Measurements from ENCODE around the gene EPS15.
A peak's percentile ranks its signal among the peaks of the same experiment; 100 is the strongest.

DNA sequence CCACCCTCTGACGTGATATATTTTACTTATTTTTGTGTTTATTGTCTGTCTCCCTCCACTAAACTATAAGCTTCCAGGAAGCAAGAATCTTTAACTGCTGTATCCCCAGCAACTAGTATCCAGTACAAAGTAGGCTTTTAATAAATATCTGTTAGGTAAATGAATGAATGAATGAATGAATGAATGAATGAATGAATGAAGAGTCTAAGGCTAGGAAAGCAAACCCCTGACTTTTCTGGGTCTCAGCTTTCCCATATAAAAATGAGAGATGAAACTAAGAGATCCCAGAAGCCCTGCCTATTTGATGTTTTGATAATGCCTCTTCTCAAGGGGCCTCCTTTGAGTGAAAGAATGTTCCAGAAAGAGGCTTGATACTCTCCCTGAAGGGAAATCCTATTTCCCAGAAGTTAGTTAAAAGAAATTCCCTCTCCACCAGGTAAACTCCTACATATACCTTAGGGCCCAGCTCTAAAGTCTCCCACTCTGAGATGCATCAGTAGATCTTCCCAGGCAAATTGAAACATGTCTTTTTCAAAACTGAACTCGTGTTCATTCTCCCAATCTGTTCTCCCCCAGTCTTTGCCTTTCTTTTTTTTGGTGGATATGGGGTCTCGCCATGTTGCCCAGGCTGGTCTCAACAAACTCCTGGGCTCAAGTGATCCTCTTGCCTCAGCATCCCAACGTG is 196.5 kb downstream of the EPS15 start:
- TF ChIP-seq OSR1 (CRISPR knock-in tag; IDR thresholded peaks at IDR 0.05) (no peak), ZFP30 (CRISPR knock-in tag; IDR thresholded peaks at IDR 0.05) (no peak), BACH2 (CRISPR knock-in tag; IDR thresholded peaks at IDR 0.05; ENCODE audit: borderline replicate concordance) (no peak), CSDC2 (CRISPR knock-in tag; IDR thresholded peaks at IDR 0.05) (no peak), ZNF70 (CRISPR knock-in tag; IDR thresholded peaks at IDR 0.05) (no peak), SNAI2 (CRISPR knock-in tag; IDR thresholded peaks at IDR 0.05) (no peak), TCF4 (CRISPR knock-in tag; IDR thresholded peaks at IDR 0.05; ENCODE audit: borderline replicate concordance) (no peak), ZNF565 (CRISPR knock-in tag; conservative IDR thresholded peaks at IDR 0.05; ENCODE audit: low read depth) (no peak), ZFP3 (CRISPR knock-in tag; IDR thresholded peaks at IDR 0.05) (peak; percentile 66)
- TF ChIP-seq, protein P1, sequence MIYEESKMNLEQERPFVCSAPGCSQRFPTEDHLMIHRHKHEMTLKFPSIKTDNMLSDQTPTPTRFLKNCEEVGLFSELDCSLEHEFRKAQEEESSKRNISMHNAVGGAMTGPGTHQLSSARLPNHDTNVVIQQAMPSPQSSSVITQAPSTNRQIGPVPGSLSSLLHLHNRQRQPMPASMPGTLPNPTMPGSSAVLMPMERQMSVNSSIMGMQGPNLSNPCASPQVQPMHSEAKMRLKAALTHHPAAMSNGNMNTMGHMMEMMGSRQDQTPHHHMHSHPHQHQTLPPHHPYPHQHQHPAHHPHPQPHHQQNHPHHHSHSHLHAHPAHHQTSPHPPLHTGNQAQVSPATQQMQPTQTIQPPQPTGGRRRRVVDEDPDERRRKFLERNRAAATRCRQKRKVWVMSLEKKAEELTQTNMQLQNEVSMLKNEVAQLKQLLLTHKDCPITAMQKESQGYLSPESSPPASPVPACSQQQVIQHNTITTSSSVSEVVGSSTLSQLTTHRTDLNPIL (CRISPR knock-in tag; IDR thresholded peaks at IDR 0.05; ENCODE audit: low read depth), result no peak
- TF ChIP-seq, protein P2, sequence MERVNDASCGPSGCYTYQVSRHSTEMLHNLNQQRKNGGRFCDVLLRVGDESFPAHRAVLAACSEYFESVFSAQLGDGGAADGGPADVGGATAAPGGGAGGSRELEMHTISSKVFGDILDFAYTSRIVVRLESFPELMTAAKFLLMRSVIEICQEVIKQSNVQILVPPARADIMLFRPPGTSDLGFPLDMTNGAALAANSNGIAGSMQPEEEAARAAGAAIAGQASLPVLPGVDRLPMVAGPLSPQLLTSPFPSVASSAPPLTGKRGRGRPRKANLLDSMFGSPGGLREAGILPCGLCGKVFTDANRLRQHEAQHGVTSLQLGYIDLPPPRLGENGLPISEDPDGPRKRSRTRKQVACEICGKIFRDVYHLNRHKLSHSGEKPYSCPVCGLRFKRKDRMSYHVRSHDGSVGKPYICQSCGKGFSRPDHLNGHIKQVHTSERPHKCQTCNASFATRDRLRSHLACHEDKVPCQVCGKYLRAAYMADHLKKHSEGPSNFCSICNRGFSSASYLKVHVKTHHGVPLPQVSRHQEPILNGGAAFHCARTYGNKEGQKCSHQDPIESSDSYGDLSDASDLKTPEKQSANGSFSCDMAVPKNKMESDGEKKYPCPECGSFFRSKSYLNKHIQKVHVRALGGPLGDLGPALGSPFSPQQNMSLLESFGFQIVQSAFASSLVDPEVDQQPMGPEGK (CRISPR knock-in tag; IDR thresholded peaks at IDR 0.05; ENCODE audit: borderline replicate concordance), result no peak
- TF ChIP-seq, protein P3, sequence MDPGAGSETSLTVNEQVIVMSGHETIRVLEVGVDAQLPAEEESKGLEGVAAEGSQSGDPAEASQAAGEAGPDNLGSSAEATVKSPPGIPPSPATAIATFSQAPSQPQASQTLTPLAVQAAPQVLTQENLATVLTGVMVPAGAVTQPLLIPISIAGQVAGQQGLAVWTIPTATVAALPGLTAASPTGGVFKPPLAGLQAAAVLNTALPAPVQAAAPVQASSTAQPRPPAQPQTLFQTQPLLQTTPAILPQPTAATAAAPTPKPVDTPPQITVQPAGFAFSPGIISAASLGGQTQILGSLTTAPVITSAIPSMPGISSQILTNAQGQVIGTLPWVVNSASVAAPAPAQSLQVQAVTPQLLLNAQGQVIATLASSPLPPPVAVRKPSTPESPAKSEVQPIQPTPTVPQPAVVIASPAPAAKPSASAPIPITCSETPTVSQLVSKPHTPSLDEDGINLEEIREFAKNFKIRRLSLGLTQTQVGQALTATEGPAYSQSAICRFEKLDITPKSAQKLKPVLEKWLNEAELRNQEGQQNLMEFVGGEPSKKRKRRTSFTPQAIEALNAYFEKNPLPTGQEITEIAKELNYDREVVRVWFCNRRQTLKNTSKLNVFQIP (CRISPR knock-in tag; IDR thresholded peaks at IDR 0.05; ENCODE audit: borderline replicate concordance, low read depth), result no peak
